Trophoblast cell (in vitro differentiated cells and primary cell): ENCODE results near the gene ERBB4.
A peak's percentile ranks its signal among the peaks of the same experiment; 100 is the strongest.

Experiments used
- DNase-seq, 2 donors: peaks; one replicate each; pipeline ENCODE4 v3.0.0-alpha.2; 2016
- H2AFZ ChIP-seq: 2 replicates; pipeline ENCODE4 v1.6.1; 2013; ENCODE audit warnings: low read length, moderate library complexity, mild to moderate bottlenecking; ENCODE audit not compliant: insufficient read depth, poor library complexity
- H2AK5ac ChIP-seq: 2 replicates; pipeline ENCODE4 v1.6.1; 2013; ENCODE audit warnings: mild to moderate bottlenecking, low read length
- H2BK120ac ChIP-seq: 2 replicates; pipeline ENCODE4 v1.6.1; 2013; ENCODE audit warnings: low read length, mild to moderate bottlenecking, moderate library complexity; ENCODE audit not compliant: insufficient read depth, poor library complexity
- H2BK12ac ChIP-seq: 2 replicates; pipeline ENCODE4 v1.6.1; 2013; ENCODE audit warnings: mild to moderate bottlenecking, low read length, moderate library complexity
- H2BK5ac ChIP-seq: 2 replicates; pipeline ENCODE4 v1.6.1; 2013; ENCODE audit warnings: low read length, low read depth, moderate library complexity, mild to moderate bottlenecking; ENCODE audit not compliant: poor library complexity
- H3K14ac ChIP-seq: 2 replicates; pipeline ENCODE4 v1.6.1; 2013; ENCODE audit warnings: mild to moderate bottlenecking, low read length
- H3K18ac ChIP-seq: 2 replicates; pipeline ENCODE4 v1.6.1; 2013; ENCODE audit warnings: mild to moderate bottlenecking, low read length
- H3K23ac ChIP-seq: 2 replicates; pipeline ENCODE4 v1.6.1; 2013; ENCODE audit warnings: low read length
- H3K27ac ChIP-seq: 2 replicates; pipeline ENCODE4 v1.5.1; 2013; ENCODE audit warnings: low read depth, mild to moderate bottlenecking, inconsistent platforms, low read length, moderate library complexity
- H3K27me3 ChIP-seq: 2 replicates; pipeline ENCODE4 v1.6.1; 2013; ENCODE audit warnings: inconsistent platforms, mild to moderate bottlenecking, low read length, moderate library complexity; ENCODE audit not compliant: insufficient read depth
- H3K36me3 ChIP-seq, 2 experiments: 1 replicate in 1 of 2; 2 replicates in 1 of 2; pipeline ENCODE4 v1.6.1; 2013; ENCODE audit warnings: low read length in 2 of 2, mild to moderate bottlenecking in 2 of 2, moderate library complexity in 1 of 2; ENCODE audit not compliant: insufficient read depth in 2 of 2, control insufficient read depth in 1 of 2
- H3K4ac ChIP-seq: 2 replicates; pipeline ENCODE4 v1.6.1; 2013; ENCODE audit warnings: low read depth, mild to moderate bottlenecking, low read length, moderate library complexity
- H3K4me1 ChIP-seq, 2 experiments: 1 replicate in 1 of 2; 2 replicates in 1 of 2; pipeline ENCODE4 v1.6.1; 2013; ENCODE audit warnings: low read length in 2 of 2, mild to moderate bottlenecking in 2 of 2, moderate library complexity in 1 of 2; ENCODE audit not compliant: insufficient read depth in 2 of 2, control insufficient read depth in 1 of 2
- H3K4me2 ChIP-seq: 2 replicates; pipeline ENCODE4 v1.6.1; 2013; ENCODE audit warnings: inconsistent platforms, mild to moderate bottlenecking, low read length, moderate library complexity
- H3K4me3 ChIP-seq: 2 replicates; pipeline ENCODE4 v1.5.1; 2013; ENCODE audit warnings: mild to moderate bottlenecking, low read depth, low read length, inconsistent platforms
- H3K79me1 ChIP-seq: one replicate; pipeline ENCODE4 v1.6.1; 2013; ENCODE audit warnings: low read length
- H3K79me2 ChIP-seq: 2 replicates; pipeline ENCODE4 v1.6.1; 2013; ENCODE audit warnings: low read length, mild to moderate bottlenecking; ENCODE audit not compliant: control insufficient read depth, insufficient read depth, poor library complexity
- H3K9ac ChIP-seq: 2 replicates; pipeline ENCODE4 v1.6.1; 2013; ENCODE audit warnings: mild to moderate bottlenecking, low read length
- H3K9me3 ChIP-seq: 2 replicates; pipeline ENCODE4 v1.6.1; 2013; ENCODE audit warnings: low read depth, mild to moderate bottlenecking, control low read depth, inconsistent platforms, low read length; ENCODE audit not compliant: insufficient read depth
- H4K12ac ChIP-seq: 2 replicates; pipeline ENCODE4 v1.6.1; 2013; ENCODE audit warnings: low read depth, mild to moderate bottlenecking, low read length, moderate library complexity
- H4K8ac ChIP-seq: 2 replicates; pipeline ENCODE4 v1.6.1; 2013; ENCODE audit warnings: low read depth, mild to moderate bottlenecking, low read length, moderate library complexity
- H4K91ac ChIP-seq: one replicate; pipeline ENCODE4 v1.6.1; 2013; ENCODE audit warnings: low read depth, mild to moderate bottlenecking, low read length, moderate library complexity
- WGBS: extraction: QIAGEN DNeasy Blood & Tissue Kit; methylation state at CpG from one replicate; pipeline ENCODE4 v1.1.7; 2013; ENCODE audit warnings: missing lambda C conversion rate; ENCODE audit not compliant: insufficient read length, insufficient coverage; ENCODE audit errors: extremely low coverage; 5-methylcytosine and 5-hydroxymethylcytosine counted together

ERBB4 gene

DNA sequence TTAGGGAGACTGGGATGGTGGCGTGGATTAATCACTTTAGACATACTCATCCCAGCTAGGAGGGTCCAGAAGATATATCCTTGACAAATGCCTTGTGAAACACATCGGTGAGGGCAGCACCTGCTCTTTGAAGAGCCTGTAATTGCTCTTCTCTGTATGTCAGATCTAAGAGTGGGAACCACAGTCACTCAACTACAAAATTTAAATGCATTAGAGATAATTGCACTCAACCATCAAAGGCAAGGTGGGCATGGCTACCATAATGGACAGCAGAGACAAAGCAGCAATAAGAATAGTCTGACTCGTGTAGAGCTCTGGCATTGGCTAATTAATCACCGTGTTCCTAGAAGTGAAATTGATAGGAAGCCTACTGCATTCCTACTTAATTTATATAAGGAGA is 96.8 kb downstream of the ERBB4 start:
- H2BK5ac ChIP-seq, result no peak overlapping the region
- H2BK120ac ChIP-seq, result no peak overlapping the region
- no peak for DNase-seq
- no peak overlapping the region for H3K14ac ChIP-seq
- no peaks in the 10 kb centered on the region for H3K79me1 ChIP-seq
- no peaks in the 10 kb centered on the region for H3K27me3 ChIP-seq
- peaks cover 2% of the 10 kb centered on the region for H3K9me3 ChIP-seq
- no peak overlapping the region for H4K8ac ChIP-seq
- H3K18ac ChIP-seq, result no peak overlapping the region
- H3K27ac ChIP-seq, result no peak overlapping the region
- H3K36me3 ChIP-seq, result no peaks in the 10 kb centered on the region
- no peak overlapping the region for H2AFZ ChIP-seq
- H3K4ac ChIP-seq, result no peak overlapping the region
- H3K9ac ChIP-seq, result no peak overlapping the region
- H3K4me1 ChIP-seq, result no peaks in the 10 kb centered on the region
- H3K79me2 ChIP-seq, result no peaks in the 10 kb centered on the region
- H3K4me3 ChIP-seq, result no peak overlapping the region
- no CpG with 5 or more reads among the region's 4 CpGs for WGBS
- no peak overlapping the region for H2BK12ac ChIP-seq
- no peak overlapping the region for H4K91ac ChIP-seq
- H2AK5ac ChIP-seq, result no peak overlapping the region
- no peak overlapping the region for H4K12ac ChIP-seq
- no peak overlapping the region for H3K4me2 ChIP-seq
- H3K23ac ChIP-seq, result no peak overlapping the region

DNA sequence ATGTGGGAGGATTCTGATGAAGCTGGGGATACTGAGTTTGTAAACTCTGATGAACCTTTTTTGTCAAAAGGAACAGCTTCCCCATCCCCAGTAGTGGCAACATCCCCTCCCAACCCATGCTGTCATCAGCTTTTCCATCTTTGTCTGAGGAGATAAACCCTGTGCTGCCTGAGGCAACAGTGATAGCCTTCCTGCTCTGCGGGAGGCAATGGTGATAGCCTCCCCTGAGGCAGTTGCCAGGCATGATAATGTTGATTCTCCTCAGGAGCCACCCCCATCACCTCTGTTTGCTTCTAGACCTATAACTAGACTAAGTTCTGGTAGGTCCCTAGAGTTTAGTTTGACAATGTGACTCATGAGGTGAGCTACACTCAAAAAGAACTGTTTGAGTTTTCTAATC is 97.5 kb downstream of the ERBB4 start:
- no peak overlapping the region for H3K4me3 ChIP-seq
- DNase-seq, result peak; percentile 39 to 59
- no peak overlapping the region for H4K91ac ChIP-seq
- no peak overlapping the region for H3K27ac ChIP-seq
- no peak overlapping the region for H2AFZ ChIP-seq
- no peak overlapping the region for H2BK5ac ChIP-seq
- no peak overlapping the region for H3K14ac ChIP-seq
- H3K27me3 ChIP-seq, result no peaks in the 10 kb centered on the region
- H2BK120ac ChIP-seq, result no peak overlapping the region
- no CpG with 5 or more reads among the region's 1 CpG for WGBS
- no peaks in the 10 kb centered on the region for H3K79me2 ChIP-seq
- no peaks in the 10 kb centered on the region for H3K4me1 ChIP-seq
- no peak overlapping the region for H2BK12ac ChIP-seq
- no peak overlapping the region for H3K9ac ChIP-seq
- no peaks in the 10 kb centered on the region for H3K36me3 ChIP-seq
- no peak overlapping the region for H2AK5ac ChIP-seq
- H3K4me2 ChIP-seq, result no peak overlapping the region
- H4K8ac ChIP-seq, result no peak overlapping the region
- no peaks in the 10 kb centered on the region for H3K79me1 ChIP-seq
- H3K23ac ChIP-seq, result no peak overlapping the region
- no peak overlapping the region for H4K12ac ChIP-seq
- no peak overlapping the region for H3K4ac ChIP-seq
- H3K9me3 ChIP-seq, result peaks cover 2% of the 10 kb centered on the region
- H3K18ac ChIP-seq, result no peak overlapping the region

DNA sequence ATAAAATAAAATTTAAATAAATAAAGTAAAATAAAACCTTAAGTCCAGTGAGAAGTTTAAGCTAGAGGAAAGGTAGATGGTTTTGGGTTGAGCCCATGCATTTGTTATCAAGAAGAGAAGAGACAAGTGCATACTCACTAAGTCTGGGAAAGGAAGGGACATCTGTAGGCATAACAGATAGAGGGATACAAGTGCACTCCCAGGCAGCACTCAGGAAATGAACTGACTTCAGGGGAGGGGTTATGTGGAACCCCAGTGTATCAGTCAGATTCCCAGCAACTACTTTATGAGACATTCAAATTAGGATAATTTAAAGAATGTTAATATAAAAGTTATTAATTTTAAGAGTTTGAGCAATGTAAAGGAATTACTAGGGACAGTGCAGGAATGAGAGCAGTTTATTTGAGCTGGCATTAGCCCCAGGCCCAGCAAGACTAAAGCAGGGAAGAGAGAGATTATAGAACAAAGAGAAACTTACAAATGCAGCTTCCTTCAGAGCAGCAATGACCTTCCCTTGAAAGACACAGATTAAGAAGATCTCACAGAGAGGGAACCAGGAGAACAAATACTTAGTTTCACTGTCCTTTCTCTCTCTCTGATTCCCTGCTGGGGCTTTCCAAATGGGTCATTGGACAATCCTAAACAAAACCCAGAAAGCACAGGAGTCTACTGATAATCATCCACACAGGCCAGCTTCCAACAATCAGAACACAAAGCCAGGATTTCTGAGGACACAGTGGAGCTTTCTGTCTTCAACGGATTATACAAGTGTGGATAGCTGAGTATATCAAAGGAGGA is 109.7 kb downstream of the ERBB4 start:
- no peak for DNase-seq
- Histone ChIP-seq H3K4me2 (no peak overlapping the region), H3K14ac (no peak overlapping the region), H3K4me1 (no peaks in the 10 kb centered on the region), H3K79me1 (no peaks in the 10 kb centered on the region), H3K27ac (no peak overlapping the region), H2AFZ (no peak overlapping the region), H3K27me3 (no peaks in the 10 kb centered on the region), H3K9ac (no peak overlapping the region), H3K79me2 (no peaks in the 10 kb centered on the region), H3K4ac (no peak overlapping the region), H3K9me3 (no peaks in the 10 kb centered on the region), H2BK5ac (no peak overlapping the region), H3K4me3 (no peak overlapping the region), H4K12ac (peak overlapping the region; percentile 30), H2BK120ac (no peak overlapping the region), H4K8ac (no peak overlapping the region), H2AK5ac (no peak overlapping the region), H3K18ac (no peak overlapping the region), H2BK12ac (no peak overlapping the region), H4K91ac (no peak overlapping the region), H3K36me3 (no peaks in the 10 kb centered on the region), H3K23ac (no peak overlapping the region)
- WGBS, result no CpG with 5 or more reads among the region's 1 CpG

DNA sequence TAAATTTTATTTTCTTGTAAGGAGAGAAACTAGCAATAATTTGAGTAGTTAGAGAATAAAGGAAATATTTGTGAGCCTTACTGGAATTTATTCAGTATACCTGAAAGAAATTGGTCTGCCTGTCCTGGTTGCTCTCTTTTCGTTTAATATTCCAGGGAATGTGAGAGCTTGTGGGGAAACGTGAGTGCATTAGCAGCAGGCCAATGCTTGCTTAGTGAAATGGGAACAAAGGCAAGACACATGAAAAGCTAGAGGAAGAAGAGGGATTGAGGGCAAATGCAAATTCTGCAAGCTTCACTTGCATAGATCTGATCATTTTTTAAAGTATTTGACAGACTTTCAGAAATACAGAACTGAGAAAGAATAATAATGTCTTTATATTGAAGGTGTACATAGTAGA is 111.0 kb downstream of the ERBB4 start:
- H3K18ac ChIP-seq, result no peak overlapping the region
- no peaks in the 10 kb centered on the region for H3K27me3 ChIP-seq
- no peak overlapping the region for H3K14ac ChIP-seq
- H3K27ac ChIP-seq, result no peak overlapping the region
- no peak overlapping the region for H3K23ac ChIP-seq
- no peak overlapping the region for H3K4ac ChIP-seq
- no peak overlapping the region for H3K4me3 ChIP-seq
- no peak overlapping the region for H3K9ac ChIP-seq
- H2AK5ac ChIP-seq, result no peak overlapping the region
- no peak overlapping the region for H2BK5ac ChIP-seq
- H3K4me2 ChIP-seq, result no peak overlapping the region
- no peak overlapping the region for H2BK120ac ChIP-seq
- H4K91ac ChIP-seq, result no peak overlapping the region
- H4K12ac ChIP-seq, result no peak overlapping the region
- no peaks in the 10 kb centered on the region for H3K9me3 ChIP-seq
- no peaks in the 10 kb centered on the region for H3K4me1 ChIP-seq
- no peaks in the 10 kb centered on the region for H3K79me1 ChIP-seq
- no peak overlapping the region for H2BK12ac ChIP-seq
- no peak for DNase-seq
- no peaks in the 10 kb centered on the region for H3K79me2 ChIP-seq
- no CpG with 5 or more reads among the region's 2 CpGs for WGBS
- no peaks in the 10 kb centered on the region for H3K36me3 ChIP-seq
- H2AFZ ChIP-seq, result no peak overlapping the region
- H4K8ac ChIP-seq, result no peak overlapping the region
